Measurements from ENCODE around the gene TIAM1. TPM values are rescaled to one million over a fixed set of nuclear protein-coding genes. Genes with fewer than 3 reads are reported as not detected.

The TIAM1 gene
- total RNA-seq, 1 experiment from 2014 or later, result 9.4 TPM

DNA sequence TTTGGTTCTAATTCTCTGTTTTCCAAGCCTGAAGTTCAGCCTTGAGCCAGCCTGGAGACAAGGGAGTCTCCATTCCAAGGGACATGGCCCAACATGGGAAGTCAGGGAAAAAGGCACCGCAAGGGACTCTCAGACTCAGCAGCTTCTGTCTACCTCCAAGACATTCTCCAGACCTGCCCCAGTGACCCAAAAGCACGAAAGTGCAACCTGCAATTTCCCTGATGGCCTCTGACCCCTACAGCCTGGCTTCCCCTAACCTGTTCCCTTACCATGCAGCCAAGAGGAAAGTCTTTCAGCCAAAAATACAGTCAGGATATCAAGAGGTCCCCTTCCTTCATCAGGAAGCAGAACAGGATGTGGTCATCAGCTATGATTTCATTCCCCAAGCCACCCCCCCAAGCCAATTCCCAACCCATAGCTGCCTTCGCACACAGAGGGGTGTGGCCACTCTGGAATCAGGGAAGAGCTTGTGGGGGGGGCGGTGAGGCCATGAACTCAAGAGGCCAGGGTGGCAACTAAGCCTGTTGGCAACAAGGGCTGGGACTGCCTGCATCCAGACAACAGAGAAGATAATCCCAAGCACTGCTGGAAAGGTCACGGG is 59.2 kb downstream of the TIAM1 start:
- peak; percentile 86 for DNase-seq (ENCODE audit: low spot score)

DNA sequence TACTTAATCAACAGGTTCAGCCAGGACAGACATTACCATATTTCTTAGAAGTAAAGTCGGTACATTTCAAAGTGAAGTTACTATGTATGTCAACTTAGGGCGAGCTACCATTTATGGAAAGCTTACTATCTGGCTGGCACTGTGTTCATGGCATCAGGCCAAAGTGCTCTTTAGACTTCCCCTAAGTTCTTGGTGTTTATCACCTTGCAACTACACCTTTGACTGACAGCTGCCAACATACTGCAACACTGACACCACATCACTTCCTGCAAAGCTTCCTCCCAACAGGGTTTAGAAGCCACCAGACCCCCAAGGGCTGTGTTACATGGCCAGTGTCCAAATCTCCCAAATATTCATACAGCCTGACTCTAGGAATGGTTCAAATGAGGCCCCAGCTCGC is 61.0 kb downstream of the TIAM1 start:
- DNase-seq (ENCODE audit: low spot score), result no peak

DNA sequence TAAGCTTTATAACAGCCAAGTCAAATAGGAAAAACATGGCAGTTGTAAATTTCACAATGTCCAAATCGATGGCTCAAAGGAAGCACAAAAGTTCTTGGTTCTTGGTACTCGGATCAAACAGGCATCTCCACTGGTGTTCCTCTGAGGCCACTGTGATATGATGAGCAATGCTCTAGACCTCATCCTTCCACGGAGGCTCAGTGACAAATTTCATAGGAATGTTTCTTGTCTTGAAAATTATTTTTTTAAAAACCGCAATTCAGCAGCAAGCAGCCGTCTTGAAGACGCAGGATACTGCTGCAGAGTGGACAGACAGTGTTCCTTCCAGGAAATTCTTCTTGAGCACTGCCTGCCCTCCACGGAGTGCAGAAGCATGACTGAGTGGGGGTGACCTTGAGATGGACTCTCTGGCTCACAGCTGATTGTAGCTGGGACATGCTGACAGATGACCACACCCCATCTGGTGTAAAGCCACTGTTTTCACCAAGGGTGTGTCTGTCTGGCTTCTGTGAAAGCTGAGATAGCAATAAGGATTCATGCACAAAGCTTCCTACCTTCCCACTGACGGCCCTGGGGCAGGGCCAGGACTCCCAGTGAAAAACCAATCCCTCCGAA is 61.9 kb downstream of the TIAM1 start:
- DNase-seq (ENCODE audit: low spot score), result peak; percentile 68

DNA sequence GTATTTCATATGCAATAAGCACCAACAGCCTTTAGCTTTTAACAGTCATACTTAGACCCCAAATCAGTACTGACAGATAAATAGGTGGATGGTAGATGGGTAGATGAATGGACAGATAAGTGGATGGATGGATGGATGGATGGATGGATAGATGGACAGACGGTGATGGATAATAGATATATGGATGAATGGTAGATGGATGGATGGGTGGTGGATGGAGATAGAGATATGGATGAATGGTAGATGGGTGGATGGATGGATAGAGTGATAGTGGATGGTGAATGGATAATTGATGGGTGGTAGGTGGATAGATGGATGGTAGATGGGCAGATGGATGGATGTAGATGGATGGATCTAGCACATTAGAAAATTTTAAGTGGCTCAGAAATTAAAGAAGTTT is 62.5 kb downstream of the TIAM1 start:
- no peak for DNase-seq (ENCODE audit: low spot score)

DNA sequence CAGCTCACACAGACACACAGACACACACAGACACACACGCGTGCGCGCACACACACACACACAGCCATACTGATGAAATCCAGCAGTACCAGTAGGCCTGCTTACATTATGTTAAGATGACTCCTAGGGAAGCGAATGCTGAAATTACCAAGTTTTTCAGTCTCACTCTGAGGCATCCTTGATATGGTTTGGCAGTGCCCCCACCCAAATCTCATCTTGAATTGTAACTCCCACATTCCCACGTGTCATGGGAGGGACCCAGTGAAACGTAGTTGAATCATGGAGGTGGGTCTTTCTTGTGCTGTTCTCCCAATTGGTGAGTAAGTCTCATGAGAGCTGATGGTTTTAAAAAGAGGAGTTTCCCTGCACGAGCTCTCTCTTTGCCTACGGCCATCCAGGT is 64.1 kb downstream of the TIAM1 start:
- DNase-seq (ENCODE audit: low spot score), result no peak

DNA sequence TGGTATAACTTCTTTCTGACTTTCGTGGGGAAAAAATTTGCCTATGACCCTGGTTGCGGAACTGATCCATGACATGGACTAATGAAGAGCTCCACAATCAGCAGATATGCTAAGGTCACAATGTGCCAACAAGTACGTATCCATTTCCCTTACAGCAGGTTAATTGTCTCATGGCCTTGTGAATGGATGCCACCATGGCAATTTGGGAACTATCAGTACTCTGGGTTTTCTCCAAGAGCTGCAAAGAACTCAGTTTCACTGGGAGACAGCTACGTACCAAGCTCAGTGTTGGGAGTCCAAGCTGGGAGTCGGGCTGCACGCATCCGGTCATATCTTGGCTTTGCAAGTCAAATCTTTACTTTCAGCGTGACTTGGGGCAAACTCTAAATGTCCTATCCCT is 64.8 kb downstream of the TIAM1 start:
- no peak for DNase-seq (ENCODE audit: low spot score)

DNA sequence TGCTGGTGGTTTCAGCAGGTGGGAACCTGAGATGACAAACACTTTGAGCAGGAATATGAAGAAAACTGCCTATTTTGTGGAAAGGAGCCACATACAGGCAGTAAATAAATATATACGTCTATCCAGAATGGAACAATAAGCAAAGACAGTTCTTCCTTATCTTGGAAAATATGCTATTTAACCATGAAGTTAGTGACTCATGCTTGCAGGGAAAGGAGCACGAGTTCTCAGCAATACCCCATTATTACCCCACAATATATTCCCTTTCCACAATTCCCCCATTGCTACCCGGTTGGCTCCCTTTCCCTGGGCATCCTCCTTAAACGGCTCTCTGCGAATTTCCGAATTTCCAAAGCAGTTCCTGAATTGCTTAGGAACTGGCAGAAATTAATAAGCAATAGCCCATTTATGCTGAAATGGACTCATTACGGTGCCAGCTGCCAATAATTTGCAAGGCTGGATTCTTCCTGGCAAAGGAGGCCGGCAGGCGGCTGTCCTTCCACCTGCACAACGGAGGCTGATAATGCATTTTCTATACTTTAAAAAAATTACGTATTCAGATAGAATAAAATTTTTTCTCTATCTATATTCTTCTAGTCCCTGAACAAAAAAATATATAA is 65.4 kb downstream of the TIAM1 start:
- DNase-seq (ENCODE audit: low spot score), result no peak

DNA sequence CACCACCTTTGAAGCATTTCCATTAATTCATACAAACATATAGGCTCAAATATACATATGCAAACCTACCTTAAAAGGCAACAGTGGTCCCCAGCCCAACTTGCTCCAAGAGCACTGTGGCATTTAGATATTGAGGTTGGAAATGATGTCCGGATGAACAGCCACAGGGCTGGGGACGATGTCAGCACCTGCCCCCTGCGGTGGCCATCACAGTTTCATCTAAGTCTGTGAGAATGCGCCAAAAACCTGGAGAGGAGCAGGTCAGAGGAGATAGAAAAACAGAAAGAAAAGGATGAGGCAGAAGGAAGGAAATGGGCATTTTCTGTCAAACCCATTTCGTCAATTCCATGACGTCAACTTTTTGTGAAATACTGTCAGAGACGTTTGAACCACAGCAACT is 67.4 kb downstream of the TIAM1 start:
- DNase-seq (ENCODE audit: low spot score), result no peak

DNA sequence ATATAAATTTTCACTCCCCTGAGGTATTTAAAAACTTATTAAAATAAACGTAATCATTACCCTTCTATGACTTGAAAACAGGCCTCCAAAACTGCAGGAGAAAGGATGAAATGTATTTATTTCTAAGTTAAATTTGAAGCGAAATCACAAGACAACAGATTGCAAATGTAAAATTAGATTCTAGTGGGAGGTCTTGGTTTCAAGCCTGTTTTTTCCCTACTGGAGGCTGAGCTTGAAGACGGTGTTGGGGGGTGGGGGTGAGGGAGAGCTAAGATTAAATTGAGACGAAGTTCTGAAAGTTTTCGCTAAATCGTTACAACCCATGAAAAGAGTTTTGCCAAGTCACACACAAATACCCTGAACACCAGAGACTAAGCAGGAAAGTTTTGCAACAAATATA is 68.2 kb downstream of the TIAM1 start:
- DNase-seq (ENCODE audit: low spot score), result no peak

DNA sequence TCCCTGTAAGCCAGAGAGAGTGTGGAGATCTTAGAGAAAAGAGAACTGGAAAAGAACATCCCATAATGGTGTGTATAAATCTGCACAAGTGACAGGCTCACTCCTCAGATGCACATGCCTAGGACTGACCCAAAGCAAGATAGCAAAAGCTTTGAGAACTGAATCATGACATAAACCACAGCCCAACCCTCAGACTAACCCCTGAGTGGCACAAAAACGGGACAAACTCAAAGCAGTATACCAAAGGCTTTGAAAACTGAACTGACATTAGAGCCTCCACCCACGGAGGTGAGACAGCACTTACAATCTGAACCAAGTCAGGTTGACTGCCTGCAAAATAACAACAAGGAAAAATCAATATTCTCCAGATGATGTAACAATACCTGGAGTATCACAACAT is 70.8 kb downstream of the TIAM1 start:
- DNase-seq (ENCODE audit: low spot score), result no peak

DNA sequence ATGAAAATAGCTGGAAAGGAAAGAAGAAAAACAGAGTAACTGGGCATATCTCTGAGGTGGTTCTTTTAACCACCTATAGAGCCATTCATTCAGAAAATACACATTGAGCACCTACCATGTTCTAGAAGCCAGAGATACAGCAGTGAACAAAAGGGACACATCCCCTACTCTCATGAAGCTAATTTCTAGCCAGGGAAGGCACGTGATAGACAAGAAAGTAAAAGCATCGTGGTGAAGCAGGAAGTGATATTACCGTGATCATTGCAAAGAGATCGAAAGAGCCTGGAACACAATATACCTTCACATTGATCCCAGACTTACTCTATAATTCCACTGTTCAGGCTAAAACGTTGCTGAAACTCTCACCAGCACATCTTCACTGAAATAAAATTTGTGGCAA is 76.0 kb downstream of the TIAM1 start:
- no peak for DNase-seq (ENCODE audit: low spot score)

DNA sequence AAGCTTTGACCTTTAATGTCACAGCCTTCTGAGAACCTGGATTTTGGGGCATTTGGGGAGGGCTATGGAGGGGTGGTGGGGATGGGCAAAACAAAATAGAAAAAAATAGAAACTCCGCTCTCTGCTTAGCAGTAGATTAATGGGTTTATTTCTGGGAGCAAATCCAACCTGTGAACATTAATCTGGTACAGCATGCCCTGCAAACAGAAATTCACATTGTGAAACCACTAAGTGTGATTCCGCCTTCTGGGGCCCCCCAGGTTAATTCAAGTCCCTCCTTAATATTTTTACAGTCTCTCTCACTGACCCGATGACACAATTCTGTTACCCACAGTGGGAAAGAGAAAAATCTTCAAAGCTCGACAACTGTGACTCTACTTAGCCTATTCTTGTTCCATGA is 76.4 kb downstream of the TIAM1 start:
- DNase-seq (ENCODE audit: low spot score), result no peak

DNA sequence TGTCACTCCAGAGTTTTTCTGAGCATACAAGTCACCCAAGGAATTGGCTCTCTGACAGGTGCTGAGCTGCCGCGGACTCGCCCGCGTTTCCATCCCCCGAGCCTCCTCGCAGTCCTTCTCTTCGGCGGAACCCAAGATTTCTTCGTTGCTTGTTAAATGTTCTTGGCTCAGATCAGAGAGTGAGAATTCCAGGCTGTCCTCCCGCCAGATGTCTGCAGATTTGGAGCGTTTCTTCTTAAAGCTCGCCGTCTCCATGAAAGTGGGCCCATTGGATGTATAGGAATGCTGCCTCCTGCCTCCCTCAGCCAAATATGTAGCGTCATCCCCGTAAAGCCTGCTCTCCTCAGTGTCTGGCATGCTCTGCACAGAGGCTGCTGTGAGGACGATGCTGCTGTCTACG is 77.8 kb downstream of the TIAM1 start:
- DNase-seq (ENCODE audit: low spot score), result no peak

DNA sequence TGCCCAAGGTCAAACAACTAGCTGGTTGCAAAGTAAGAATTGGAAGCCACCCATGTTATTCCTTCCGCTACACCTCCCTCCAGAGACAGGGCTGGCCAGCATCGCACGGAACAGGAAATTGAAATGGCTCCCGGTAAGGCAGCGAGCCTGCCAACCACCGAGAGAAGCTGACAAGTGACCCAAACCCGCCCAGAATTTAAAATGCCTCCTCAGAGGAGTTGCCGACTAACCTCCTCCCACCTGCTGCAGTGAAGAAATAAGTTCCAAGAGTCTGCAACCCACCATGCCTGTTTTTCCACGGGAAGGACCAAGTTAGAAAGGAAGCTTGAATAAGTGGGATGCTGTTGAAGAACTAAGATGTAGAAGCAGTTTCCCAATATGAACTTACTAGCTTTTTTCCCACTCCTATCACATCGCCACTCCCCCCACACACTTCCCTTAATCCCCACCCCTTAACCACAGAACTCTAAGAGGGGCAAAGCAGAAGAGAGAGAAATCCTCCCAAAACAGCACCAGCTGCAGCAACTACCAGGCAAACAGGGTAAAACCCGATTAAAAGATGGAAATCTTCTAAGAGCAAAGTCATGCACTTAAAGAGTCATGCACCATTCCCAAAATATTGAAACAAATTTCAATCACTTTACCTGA is 78.6 kb downstream of the TIAM1 start:
- no peak for DNase-seq (ENCODE audit: low spot score)

DNA sequence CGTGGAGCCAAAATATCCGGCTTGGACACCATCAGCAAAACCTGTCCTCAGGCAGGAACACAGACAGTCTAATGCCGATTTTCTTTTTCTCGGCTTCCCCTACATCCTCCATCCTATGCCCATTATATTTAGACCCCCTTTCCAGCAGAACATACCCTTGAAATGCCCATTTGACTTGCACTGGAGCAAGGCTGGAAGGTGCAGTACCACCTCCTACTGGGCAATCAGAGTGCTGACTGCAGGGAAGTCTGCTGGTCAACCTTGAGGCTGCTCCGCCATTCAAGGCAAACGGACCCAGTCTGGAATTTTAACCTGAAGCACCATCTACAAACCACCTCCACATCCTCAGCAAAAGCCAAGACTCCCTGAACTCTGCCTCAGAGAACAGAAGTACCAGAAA is 79.5 kb downstream of the TIAM1 start:
- DNase-seq (ENCODE audit: low spot score), result no peak

DNA sequence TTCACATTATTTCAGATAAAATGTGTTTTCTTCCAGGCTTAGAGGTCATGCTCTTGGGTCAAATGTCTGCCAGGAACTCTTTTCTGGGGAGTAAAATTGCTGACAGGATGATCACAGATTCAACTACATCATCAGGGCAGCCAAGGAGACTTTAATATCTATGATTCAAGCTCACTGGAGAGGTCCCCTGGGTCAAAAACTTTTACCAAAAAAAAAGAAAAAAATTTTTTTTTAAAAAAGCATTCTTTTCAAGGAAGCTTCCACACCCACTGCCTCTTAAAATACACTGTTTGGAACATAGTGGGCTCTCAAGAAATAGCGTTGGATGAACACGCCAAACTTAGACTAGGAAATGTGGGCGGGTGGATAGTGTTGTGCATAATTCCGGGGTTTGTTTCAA is 81.3 kb downstream of the TIAM1 start:
- no peak for DNase-seq (ENCODE audit: low spot score)

DNA sequence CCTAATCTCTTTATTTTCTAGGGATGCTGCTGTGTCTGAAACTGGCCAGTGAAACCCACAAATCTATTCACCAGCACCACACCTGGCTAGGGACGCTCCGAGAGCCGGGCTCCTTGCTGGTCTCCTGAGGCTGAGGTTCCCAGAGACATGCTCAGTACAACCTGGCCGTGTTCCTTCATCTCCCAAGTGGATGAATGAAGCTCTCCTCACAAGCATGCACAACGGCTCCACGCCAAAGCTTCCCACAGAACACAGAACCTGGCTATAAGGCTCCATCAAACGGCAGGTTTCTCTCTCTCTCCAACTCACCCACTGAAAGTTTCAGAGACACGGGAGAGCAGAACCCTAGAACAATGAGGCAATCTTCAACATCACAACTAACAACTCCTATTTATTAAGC is 82.3 kb downstream of the TIAM1 start:
- DNase-seq (ENCODE audit: low spot score), result no peak

DNA sequence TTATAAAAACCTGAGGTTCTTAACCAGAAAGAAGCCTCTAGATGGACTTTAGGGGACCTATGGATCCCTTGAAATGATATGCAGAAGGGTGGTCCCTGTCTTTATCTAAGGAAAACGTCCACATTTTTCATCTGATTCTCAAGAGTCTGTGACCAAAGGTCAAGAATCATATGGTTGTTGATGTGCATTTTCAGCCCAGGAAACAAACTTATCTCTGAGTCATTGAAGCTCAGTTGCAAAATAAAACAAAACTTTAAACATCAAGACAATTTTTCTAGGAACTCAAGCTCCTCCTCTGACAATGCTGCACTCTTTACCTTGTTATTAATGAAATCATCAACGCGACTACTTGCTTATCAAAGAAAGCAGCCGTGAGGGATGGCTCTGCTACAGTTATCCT is 83.3 kb downstream of the TIAM1 start:
- DNase-seq (ENCODE audit: low spot score), result no peak

DNA sequence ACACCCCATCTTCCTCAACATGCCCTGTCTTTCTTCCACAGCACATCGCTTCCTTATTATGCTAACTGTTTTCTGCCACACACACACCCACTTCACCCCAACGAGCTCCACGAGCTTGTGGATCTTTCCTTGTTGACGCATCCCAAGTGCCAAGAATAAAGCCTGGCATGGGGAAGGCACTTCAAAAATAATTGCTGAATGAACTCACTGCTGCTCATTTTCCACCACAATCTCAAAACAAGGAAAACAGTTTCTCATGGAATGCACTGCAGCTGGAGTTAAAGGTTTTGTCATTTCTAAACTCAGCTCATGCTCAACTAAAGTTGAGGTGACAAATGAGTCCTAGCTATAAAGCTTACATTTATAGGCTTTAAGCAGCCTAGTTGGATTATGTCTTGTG is 86.0 kb downstream of the TIAM1 start:
- DNase-seq (ENCODE audit: low spot score), result no peak

DNA sequence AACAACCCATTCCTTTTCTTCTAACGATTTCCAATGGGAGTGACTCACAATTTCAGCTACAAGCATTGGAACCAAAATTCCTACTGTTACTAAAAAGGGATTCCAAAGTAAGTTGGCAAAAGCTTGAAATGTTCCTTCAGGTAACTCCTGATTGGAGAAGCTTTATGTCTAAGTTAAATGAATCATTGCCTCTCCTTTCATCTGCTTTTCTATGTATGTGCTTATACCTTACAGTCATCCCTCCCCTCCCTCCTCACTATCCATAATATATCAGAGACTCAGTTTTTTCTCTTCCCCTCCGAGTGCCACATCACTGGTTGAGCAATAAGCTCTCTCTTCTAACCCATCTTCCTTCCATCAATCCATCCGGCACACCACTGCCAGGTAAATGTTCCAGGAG is 86.8 kb downstream of the TIAM1 start:
- DNase-seq (ENCODE audit: low spot score), result no peak

DNA sequence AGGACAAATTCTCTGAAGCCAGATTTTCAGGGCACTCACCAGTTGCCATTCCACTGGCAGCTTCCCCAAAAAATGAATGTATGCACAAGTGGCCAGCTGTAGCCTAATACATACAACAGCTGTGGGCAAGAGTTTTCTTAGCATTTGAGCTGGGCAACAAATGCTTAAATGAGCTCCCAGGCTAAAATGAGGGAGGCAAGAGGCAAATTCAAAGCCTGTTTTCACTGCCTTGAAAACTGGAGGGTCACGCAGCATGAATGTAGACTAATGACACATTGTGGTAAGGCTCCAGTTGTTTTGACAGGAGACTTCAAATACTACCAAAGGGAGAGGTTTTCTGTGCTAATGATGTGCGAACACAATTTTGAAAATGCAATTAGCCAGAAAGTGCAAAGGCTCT is 88.2 kb downstream of the TIAM1 start:
- no peak for DNase-seq (ENCODE audit: low spot score)

DNA sequence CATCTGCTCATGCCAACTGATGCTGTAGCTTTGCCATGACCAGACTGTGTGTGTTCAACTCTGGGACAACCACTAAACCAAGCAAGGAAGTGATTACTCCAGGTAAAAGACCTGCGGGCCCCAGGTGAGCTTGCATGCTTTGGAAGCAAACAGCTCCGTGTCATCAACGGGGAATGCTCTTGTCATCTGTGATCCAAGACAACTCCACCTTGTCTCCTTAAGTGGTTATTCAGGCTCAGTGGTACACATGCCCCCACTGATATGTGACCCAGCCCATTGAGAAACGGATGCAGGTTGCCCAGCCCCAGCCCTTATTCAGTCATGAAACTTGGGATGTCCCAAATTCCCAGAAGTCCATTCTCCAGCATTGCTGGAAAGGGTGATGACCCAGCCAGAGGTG is 89.0 kb downstream of the TIAM1 start:
- no peak for DNase-seq (ENCODE audit: low spot score)

DNA sequence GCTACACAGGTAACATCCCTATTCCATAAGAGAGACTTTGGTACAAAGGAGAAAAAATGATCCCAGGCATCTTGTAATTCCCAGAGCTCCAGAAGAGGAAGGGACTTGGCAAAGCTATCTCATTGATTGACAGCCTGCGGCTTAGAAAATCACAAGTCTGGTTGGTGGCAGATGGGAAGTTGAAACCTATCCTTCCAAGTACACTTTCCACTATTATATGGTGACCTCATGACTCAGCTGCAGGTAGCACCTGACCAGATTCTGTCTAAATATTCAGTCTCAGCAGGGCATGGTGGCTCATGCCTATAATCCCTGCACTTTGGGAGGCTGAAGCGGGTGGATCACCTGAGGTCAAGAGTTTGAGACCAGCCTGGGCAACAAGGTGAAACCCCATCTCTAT is 89.9 kb downstream of the TIAM1 start:
- no peak for DNase-seq (ENCODE audit: low spot score)

Data from H4 (cell line).